H9 (cell line): ENCODE measurements around the gene NEURL1. TPM values are rescaled to one million over a fixed set of nuclear protein-coding genes. Genes with fewer than 3 reads are reported as not detected.
A peak's percentile ranks its signal among the peaks of the same experiment; 100 is the strongest.

Source experiments
- DNase-seq: peaks from one replicate; pipeline ENCODE4 v3.0.0-alpha.2; 2017
- H2AFZ ChIP-seq: one replicate; pipeline ENCODE4 v1.6.1; 2013; ENCODE audit warnings: mild to moderate bottlenecking, low read length, control low read depth, moderate library complexity
- H2AK5ac ChIP-seq: 2 replicates; pipeline ENCODE4 v1.6.1; 2013; ENCODE audit warnings: low read length, control low read depth, mixed read lengths; ENCODE audit not compliant: insufficient read length
- H2BK120ac ChIP-seq: one replicate; pipeline ENCODE4 v1.6.1; 2013; ENCODE audit warnings: low read depth, mild to moderate bottlenecking, low read length, control low read depth, inconsistent platforms; ENCODE audit not compliant: poor library complexity, severe bottlenecking
- H2BK12ac ChIP-seq: 2 replicates; pipeline ENCODE4 v1.6.1; 2013; ENCODE audit warnings: low read length, control low read depth, mixed read lengths, low read depth; ENCODE audit not compliant: insufficient read length
- H2BK15ac ChIP-seq: 2 replicates; pipeline ENCODE4 v1.6.1; 2013; ENCODE audit warnings: low read depth, low read length, control low read depth
- H2BK20ac ChIP-seq: one replicate; pipeline ENCODE4 v1.6.1; 2013; ENCODE audit warnings: low read depth, mild to moderate bottlenecking, low read length, control low read depth, inconsistent platforms; ENCODE audit not compliant: poor library complexity, severe bottlenecking
- H2BK5ac ChIP-seq: 2 replicates; pipeline ENCODE4 v1.6.1; 2013; ENCODE audit warnings: low read length, control low read depth, mixed read lengths; ENCODE audit not compliant: insufficient read length
- H3K14ac ChIP-seq: 2 replicates; pipeline ENCODE4 v1.6.1; 2013; ENCODE audit warnings: low read length, control low read depth; ENCODE audit not compliant: insufficient read depth
- H3K18ac ChIP-seq: 2 replicates; pipeline ENCODE4 v1.6.1; 2013; ENCODE audit warnings: low read depth, mild to moderate bottlenecking, mixed read lengths, low read length, control low read depth; ENCODE audit not compliant: insufficient read length
- H3K23ac ChIP-seq: 2 replicates; pipeline ENCODE4 v1.6.1; 2013; ENCODE audit warnings: low read length, control low read depth, mixed read lengths, low read depth; ENCODE audit not compliant: insufficient read length
- H3K23me2 ChIP-seq: 2 replicates; pipeline ENCODE4 v1.6.1; 2013; ENCODE audit warnings: low read depth, mild to moderate bottlenecking, mixed read lengths, low read length, control low read depth; ENCODE audit not compliant: insufficient read length, poor library complexity, severe bottlenecking
- H3K27ac ChIP-seq: 2 replicates; pipeline ENCODE4 v1.5.1; 2013; ENCODE audit warnings: low read length, control low read depth, mixed read lengths, low read depth; ENCODE audit not compliant: insufficient read length
- H3K27me3 ChIP-seq: 2 replicates; pipeline ENCODE4 v1.6.1; 2013; ENCODE audit warnings: low read length, control low read depth, inconsistent platforms; ENCODE audit not compliant: insufficient read depth
- H3K4ac ChIP-seq: 2 replicates; pipeline ENCODE4 v1.6.1; 2013; ENCODE audit warnings: low read depth, mild to moderate bottlenecking, control low read depth, inconsistent platforms, low read length, moderate library complexity
- H3K4me1 ChIP-seq: 2 replicates; pipeline ENCODE4 v1.6.1; 2013; ENCODE audit warnings: low read length, control low read depth, inconsistent platforms; ENCODE audit not compliant: insufficient read depth
- H3K4me2 ChIP-seq: 2 replicates; pipeline ENCODE4 v1.6.1; 2013; ENCODE audit warnings: low read length, control low read depth, mixed read lengths; ENCODE audit not compliant: insufficient read length, insufficient read depth
- H3K56ac ChIP-seq: 2 replicates; pipeline ENCODE4 v1.6.1; 2013; ENCODE audit warnings: low read depth, mild to moderate bottlenecking, mixed read lengths, low read length, control low read depth; ENCODE audit not compliant: insufficient read length
- H3K79me1 ChIP-seq: 2 replicates; pipeline ENCODE4 v1.6.1; 2013; ENCODE audit warnings: low read depth, mild to moderate bottlenecking, moderate library complexity, low read length, control low read depth, inconsistent platforms; ENCODE audit not compliant: insufficient read depth, poor library complexity, severe bottlenecking
- H3K79me2 ChIP-seq: 2 replicates; pipeline ENCODE4 v1.6.1; 2013; ENCODE audit warnings: low read length, control low read depth, inconsistent platforms; ENCODE audit not compliant: insufficient read depth
- H3K9ac ChIP-seq: 2 replicates; pipeline ENCODE4 v1.6.1; 2013; ENCODE audit warnings: low read length, control low read depth, mixed read lengths; ENCODE audit not compliant: insufficient read length; ENCODE audit errors: extremely low read depth
- H3K9me3 ChIP-seq: one replicate; pipeline ENCODE4 v1.6.1; 2013; ENCODE audit warnings: low read depth, low read length, inconsistent platforms; ENCODE audit not compliant: control insufficient read depth
- H3T11ph ChIP-seq: one replicate; pipeline ENCODE4 v1.6.1; 2013; ENCODE audit warnings: mild to moderate bottlenecking, low read length, control low read depth, inconsistent platforms
- H4K20me1 ChIP-seq: one replicate; pipeline ENCODE4 v1.6.1; 2013; ENCODE audit not compliant: control insufficient read depth, insufficient read length, insufficient read depth
- H4K5ac ChIP-seq: 2 replicates; pipeline ENCODE4 v1.6.1; 2013; ENCODE audit warnings: low read depth, mild to moderate bottlenecking, mixed read lengths, low read length, control low read depth; ENCODE audit not compliant: insufficient read length
- H4K8ac ChIP-seq: replicated peaks from 2 replicates; pipeline ENCODE4 v1.6.1; 2013; ENCODE audit warnings: low read length, control low read depth, mixed read lengths, low read depth; ENCODE audit not compliant: insufficient read length
- H4K91ac ChIP-seq: 2 replicates; pipeline ENCODE4 v1.6.1; 2013; ENCODE audit warnings: low read depth, mild to moderate bottlenecking, moderate library complexity, mixed read lengths, low read length, control low read depth; ENCODE audit not compliant: insufficient read length
- H3K27ac Mint-ChIP-seq, 3 experiments: 2 replicates in 2 of 3; 3 replicates in 1 of 3; pipeline ENCODE4 v1.8.0; 2020 to 2021; ENCODE audit warnings: mixed read lengths in 3 of 3, mild to moderate bottlenecking in 1 of 3, moderate library complexity in 1 of 3
- H3K27me3 Mint-ChIP-seq: 2 replicates; pipeline ENCODE4 v1.8.0; 2021; ENCODE audit warnings: low read depth, mild to moderate bottlenecking, moderate library complexity, mixed read lengths
- H3K36me3 Mint-ChIP-seq, 3 experiments: 2 replicates in 2 of 3; 3 replicates in 1 of 3; pipeline ENCODE4 v1.8.0; 2020 to 2021; ENCODE audit warnings: low read depth in 3 of 3, mixed read lengths in 3 of 3; ENCODE audit not compliant: insufficient read depth in 1 of 3
- H3K4me1 Mint-ChIP-seq, 2 experiments: 2 replicates each; pipeline ENCODE4 v1.8.0; 2020; ENCODE audit warnings: mixed read lengths in 2 of 2
- H3K4me3 Mint-ChIP-seq, 2 experiments: 2 replicates in 1 of 2; 3 replicates in 1 of 2; pipeline ENCODE4 v1.8.0; 2020 to 2021; ENCODE audit warnings: mild to moderate bottlenecking in 2 of 2, mixed read lengths in 2 of 2, moderate library complexity in 1 of 2
- H3K9me3 Mint-ChIP-seq, 2 experiments: 2 replicates in 1 of 2; 3 replicates in 1 of 2; pipeline ENCODE4 v1.8.0; 2020; ENCODE audit warnings: mild to moderate bottlenecking in 2 of 2, mixed read lengths in 2 of 2, moderate library complexity in 1 of 2
- WGBS: extraction: QIAGEN DNeasy Blood & Tissue Kit; methylation state at CpG from one replicate; pipeline ENCODE4 v1.1.7; 2013; ENCODE audit warnings: missing lambda C conversion rate, low lambda C conversion rate, mixed read lengths; ENCODE audit not compliant: insufficient read length; ENCODE audit errors: extremely low coverage; 5-methylcytosine and 5-hydroxymethylcytosine counted together
- total RNA-seq: library from RNA; stranded (reverse); gene quantifications from 2 replicates; pipeline ENCODE4 v1.2.1, GENCODE V29; 2021
- TF ChIP-seq, protein P1 (sequence below): fragments of 200-600 bp; sonication (generic); conservative IDR thresholded peaks from 3 replicates; pipeline ENCODE4 v1.8.0; 2021; ENCODE audit warnings: antibody characterized with exemption, mild to moderate bottlenecking

The NEURL1 gene
- total RNA-seq, 1 experiment from 2014 or later, result 1.2 TPM

GRCh38 chr10:103616705-103617601, 123.4 kb downstream of the NEURL1 start:
- Histone ChIP-seq H4K5ac (no peak overlapping the region), H3K27ac (no peak overlapping the region), H2BK12ac (no peak overlapping the region), H3K4ac (no peak overlapping the region; the same call in 1 of the 2 replicates), H3K56ac (no peak overlapping the region), H2BK20ac (no peak overlapping the region), H3K27me3 (no peaks in the 10 kb centered on the region), H2BK15ac (no peak overlapping the region), H2BK5ac (no peak overlapping the region), H3T11ph (no peak overlapping the region), H4K8ac (no peak overlapping the region), H3K9me3 (no peaks in the 10 kb centered on the region), H3K18ac (no peak overlapping the region), H3K14ac (no peak overlapping the region), H3K4me2 (no peak overlapping the region), H3K23ac (no peak overlapping the region), H4K91ac (no peak overlapping the region), H3K79me2 (no peaks in the 10 kb centered on the region), H4K20me1 (no peaks in the 10 kb centered on the region), H2AK5ac (no peak overlapping the region), H3K9ac (no peak overlapping the region), H3K4me1 (peaks cover 2% of the 10 kb centered on the region; the same call in 1 of the 2 replicates), H3K23me2 (no peaks in the 10 kb centered on the region), H2AFZ (no peak overlapping the region), H3K79me1 (no peaks in the 10 kb centered on the region), H2BK120ac (no peak overlapping the region)
- no peaks in the 10 kb centered on the region for H3K9me3 Mint-ChIP-seq
- no peak overlapping the region for H3K4me3 Mint-ChIP-seq
- DNase-seq, result no peak
- TF ChIP-seq, protein P1, sequence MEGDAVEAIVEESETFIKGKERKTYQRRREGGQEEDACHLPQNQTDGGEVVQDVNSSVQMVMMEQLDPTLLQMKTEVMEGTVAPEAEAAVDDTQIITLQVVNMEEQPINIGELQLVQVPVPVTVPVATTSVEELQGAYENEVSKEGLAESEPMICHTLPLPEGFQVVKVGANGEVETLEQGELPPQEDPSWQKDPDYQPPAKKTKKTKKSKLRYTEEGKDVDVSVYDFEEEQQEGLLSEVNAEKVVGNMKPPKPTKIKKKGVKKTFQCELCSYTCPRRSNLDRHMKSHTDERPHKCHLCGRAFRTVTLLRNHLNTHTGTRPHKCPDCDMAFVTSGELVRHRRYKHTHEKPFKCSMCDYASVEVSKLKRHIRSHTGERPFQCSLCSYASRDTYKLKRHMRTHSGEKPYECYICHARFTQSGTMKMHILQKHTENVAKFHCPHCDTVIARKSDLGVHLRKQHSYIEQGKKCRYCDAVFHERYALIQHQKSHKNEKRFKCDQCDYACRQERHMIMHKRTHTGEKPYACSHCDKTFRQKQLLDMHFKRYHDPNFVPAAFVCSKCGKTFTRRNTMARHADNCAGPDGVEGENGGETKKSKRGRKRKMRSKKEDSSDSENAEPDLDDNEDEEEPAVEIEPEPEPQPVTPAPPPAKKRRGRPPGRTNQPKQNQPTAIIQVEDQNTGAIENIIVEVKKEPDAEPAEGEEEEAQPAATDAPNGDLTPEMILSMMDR, result no peak
- H3K4me1 Mint-ChIP-seq, result peaks cover 14 to 17% of the 10 kb centered on the region in 2 experiments
- WGBS, result no CpG with 5 or more reads among the region's 20 CpGs
- H3K36me3 Mint-ChIP-seq, result peaks cover 0 to 10% (median 5%) of the 10 kb centered on the region in 3 experiments; a peak in 4 of 7 replicates
- H3K27ac Mint-ChIP-seq, result peak overlapping the region in 1 of 3 experiments; percentile 70; a peak in 2 of 7 replicates
- H3K27me3 Mint-ChIP-seq, result no peaks in the 10 kb centered on the region
